Trophoblast cell (in vitro differentiated cells and primary cell): ENCODE results near the gene E4F1. TPM values are rescaled to one million over a fixed set of nuclear protein-coding genes. Genes with fewer than 3 reads are reported as not detected.

Experiments used
- DNase-seq, 2 donors: peaks; one replicate each; pipeline ENCODE4 v3.0.0-alpha.2; 2016
- H2AFZ ChIP-seq: 2 replicates; pipeline ENCODE4 v1.6.1; 2013; ENCODE audit warnings: low read length, moderate library complexity, mild to moderate bottlenecking; ENCODE audit not compliant: insufficient read depth, poor library complexity
- H2AK5ac ChIP-seq: 2 replicates; pipeline ENCODE4 v1.6.1; 2013; ENCODE audit warnings: mild to moderate bottlenecking, low read length
- H2BK120ac ChIP-seq: 2 replicates; pipeline ENCODE4 v1.6.1; 2013; ENCODE audit warnings: low read length, mild to moderate bottlenecking, moderate library complexity; ENCODE audit not compliant: insufficient read depth, poor library complexity
- H2BK12ac ChIP-seq: 2 replicates; pipeline ENCODE4 v1.6.1; 2013; ENCODE audit warnings: mild to moderate bottlenecking, low read length, moderate library complexity
- H2BK5ac ChIP-seq: 2 replicates; pipeline ENCODE4 v1.6.1; 2013; ENCODE audit warnings: low read length, low read depth, moderate library complexity, mild to moderate bottlenecking; ENCODE audit not compliant: poor library complexity
- H3K14ac ChIP-seq: 2 replicates; pipeline ENCODE4 v1.6.1; 2013; ENCODE audit warnings: mild to moderate bottlenecking, low read length
- H3K18ac ChIP-seq: 2 replicates; pipeline ENCODE4 v1.6.1; 2013; ENCODE audit warnings: mild to moderate bottlenecking, low read length
- H3K23ac ChIP-seq: 2 replicates; pipeline ENCODE4 v1.6.1; 2013; ENCODE audit warnings: low read length
- H3K27ac ChIP-seq: 2 replicates; pipeline ENCODE4 v1.5.1; 2013; ENCODE audit warnings: low read depth, mild to moderate bottlenecking, inconsistent platforms, low read length, moderate library complexity
- H3K27me3 ChIP-seq: 2 replicates; pipeline ENCODE4 v1.6.1; 2013; ENCODE audit warnings: inconsistent platforms, mild to moderate bottlenecking, low read length, moderate library complexity; ENCODE audit not compliant: insufficient read depth
- H3K36me3 ChIP-seq, 2 experiments: 1 replicate in 1 of 2; 2 replicates in 1 of 2; pipeline ENCODE4 v1.6.1; 2013; ENCODE audit warnings: low read length in 2 of 2, mild to moderate bottlenecking in 2 of 2, moderate library complexity in 1 of 2; ENCODE audit not compliant: insufficient read depth in 2 of 2, control insufficient read depth in 1 of 2
- H3K4ac ChIP-seq: 2 replicates; pipeline ENCODE4 v1.6.1; 2013; ENCODE audit warnings: low read depth, mild to moderate bottlenecking, low read length, moderate library complexity
- H3K4me1 ChIP-seq, 2 experiments: 1 replicate in 1 of 2; 2 replicates in 1 of 2; pipeline ENCODE4 v1.6.1; 2013; ENCODE audit warnings: low read length in 2 of 2, mild to moderate bottlenecking in 2 of 2, moderate library complexity in 1 of 2; ENCODE audit not compliant: insufficient read depth in 2 of 2, control insufficient read depth in 1 of 2
- H3K4me2 ChIP-seq: 2 replicates; pipeline ENCODE4 v1.6.1; 2013; ENCODE audit warnings: inconsistent platforms, mild to moderate bottlenecking, low read length, moderate library complexity
- H3K4me3 ChIP-seq: 2 replicates; pipeline ENCODE4 v1.5.1; 2013; ENCODE audit warnings: mild to moderate bottlenecking, low read depth, low read length, inconsistent platforms
- H3K79me1 ChIP-seq: one replicate; pipeline ENCODE4 v1.6.1; 2013; ENCODE audit warnings: low read length
- H3K79me2 ChIP-seq: 2 replicates; pipeline ENCODE4 v1.6.1; 2013; ENCODE audit warnings: low read length, mild to moderate bottlenecking; ENCODE audit not compliant: control insufficient read depth, insufficient read depth, poor library complexity
- H3K9ac ChIP-seq: 2 replicates; pipeline ENCODE4 v1.6.1; 2013; ENCODE audit warnings: mild to moderate bottlenecking, low read length
- H3K9me3 ChIP-seq: 2 replicates; pipeline ENCODE4 v1.6.1; 2013; ENCODE audit warnings: low read depth, mild to moderate bottlenecking, control low read depth, inconsistent platforms, low read length; ENCODE audit not compliant: insufficient read depth
- H4K12ac ChIP-seq: 2 replicates; pipeline ENCODE4 v1.6.1; 2013; ENCODE audit warnings: low read depth, mild to moderate bottlenecking, low read length, moderate library complexity
- H4K8ac ChIP-seq: 2 replicates; pipeline ENCODE4 v1.6.1; 2013; ENCODE audit warnings: low read depth, mild to moderate bottlenecking, low read length, moderate library complexity
- H4K91ac ChIP-seq: one replicate; pipeline ENCODE4 v1.6.1; 2013; ENCODE audit warnings: low read depth, mild to moderate bottlenecking, low read length, moderate library complexity
- WGBS: extraction: QIAGEN DNeasy Blood & Tissue Kit; methylation state at CpG from one replicate; pipeline ENCODE4 v1.1.7; 2013; ENCODE audit warnings: missing lambda C conversion rate; ENCODE audit not compliant: insufficient read length, insufficient coverage; ENCODE audit errors: extremely low coverage; 5-methylcytosine and 5-hydroxymethylcytosine counted together
- polyA plus RNA-seq: library from polyadenylated mRNA; stranded (reverse); fragments of 200-250 nt; gene quantifications from 2 replicates; pipeline ENCODE4 v1.2.3, GENCODE V29; 2013

Gene E4F1, protein sequence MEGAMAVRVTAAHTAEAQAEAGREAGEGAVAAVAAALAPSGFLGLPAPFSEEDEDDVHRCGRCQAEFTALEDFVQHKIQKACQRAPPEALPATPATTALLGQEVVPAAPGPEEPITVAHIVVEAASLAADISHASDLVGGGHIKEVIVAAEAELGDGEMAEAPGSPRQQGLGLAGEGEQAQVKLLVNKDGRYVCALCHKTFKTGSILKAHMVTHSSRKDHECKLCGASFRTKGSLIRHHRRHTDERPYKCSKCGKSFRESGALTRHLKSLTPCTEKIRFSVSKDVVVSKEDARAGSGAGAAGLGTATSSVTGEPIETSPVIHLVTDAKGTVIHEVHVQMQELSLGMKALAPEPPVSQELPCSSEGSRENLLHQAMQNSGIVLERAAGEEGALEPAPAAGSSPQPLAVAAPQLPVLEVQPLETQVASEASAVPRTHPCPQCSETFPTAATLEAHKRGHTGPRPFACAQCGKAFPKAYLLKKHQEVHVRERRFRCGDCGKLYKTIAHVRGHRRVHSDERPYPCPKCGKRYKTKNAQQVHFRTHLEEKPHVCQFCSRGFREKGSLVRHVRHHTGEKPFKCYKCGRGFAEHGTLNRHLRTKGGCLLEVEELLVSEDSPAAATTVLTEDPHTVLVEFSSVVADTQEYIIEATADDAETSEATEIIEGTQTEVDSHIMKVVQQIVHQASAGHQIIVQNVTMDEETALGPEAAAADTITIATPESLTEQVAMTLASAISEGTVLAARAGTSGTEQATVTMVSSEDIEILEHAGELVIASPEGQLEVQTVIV
- polyA plus RNA-seq = 11.3 and 12.5 TPM in 2 replicates

DNA sequence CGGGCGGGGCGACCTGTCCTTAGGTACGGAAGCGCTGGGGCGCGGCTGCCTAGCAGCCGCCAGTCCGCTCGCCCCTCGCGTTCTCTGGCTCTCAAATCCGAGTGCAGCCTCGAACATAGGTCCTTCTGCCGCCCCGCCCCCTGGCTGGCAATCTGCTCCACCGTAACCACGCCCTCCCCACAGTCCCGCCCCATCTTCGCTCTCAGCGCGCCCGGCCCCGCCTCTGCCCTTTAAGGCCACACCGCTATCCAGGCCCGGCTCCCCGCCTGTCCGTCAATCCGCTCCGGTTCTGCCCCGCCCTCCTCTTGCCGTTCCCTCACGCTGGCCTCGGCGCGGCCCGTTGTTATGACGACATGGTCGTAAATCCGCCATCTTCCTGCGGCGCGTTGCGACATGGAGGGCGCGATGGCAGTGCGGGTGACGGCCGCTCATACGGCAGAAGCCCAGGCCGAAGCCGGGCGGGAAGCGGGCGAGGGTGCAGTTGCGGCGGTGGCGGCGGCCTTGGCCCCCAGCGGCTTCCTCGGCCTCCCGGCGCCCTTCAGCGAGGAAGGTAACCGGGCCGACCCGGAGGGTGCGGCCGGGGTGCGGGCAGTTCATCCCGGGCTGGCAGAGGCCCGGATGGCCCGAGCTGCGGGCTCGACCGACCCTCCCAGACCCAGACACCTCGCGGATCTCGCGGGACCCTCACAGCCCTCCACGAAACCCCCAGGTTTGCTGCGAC is at the start of gene E4F1:
E4F1 (plus strand) TSS at position 371 of the 721 bp plus-strand sequence; CDS start at position 394, 23 bp downstream.
- Histone ChIP-seq H3K27ac (peak within 1 kb of the TSS; percentile 71), H3K36me3 (peaks cover 8 to 13% of the 10 kb centered on the region in 2 experiments), H3K4me1 (peaks cover 0 to 6% of the 10 kb centered on the region in 2 experiments), H2AK5ac (peak within 1 kb of the TSS; percentile 82), H3K23ac (no peak within 1 kb of the TSS), H3K4me2 (peak within 1 kb of the TSS; percentile 83), H3K27me3 (no peaks in the 10 kb centered on the region), H2BK5ac (peak within 1 kb of the TSS; percentile 35), H3K4me3 (peak within 1 kb of the TSS; percentile 93), H4K91ac (peak within 1 kb of the TSS; percentile 72), H2BK12ac (no peak within 1 kb of the TSS), H3K79me1 (peaks cover 6% of the 10 kb centered on the region), H4K12ac (peak within 1 kb of the TSS; percentile 78), H3K18ac (peak within 1 kb of the TSS; percentile 34), H3K79me2 (peaks cover 16% of the 10 kb centered on the region), H3K4ac (peak within 1 kb of the TSS; percentile 76), H3K9ac (peak within 1 kb of the TSS; percentile 96), H2AFZ (peak within 1 kb of the TSS; percentile 42), H3K14ac (peak within 1 kb of the TSS; percentile 90), H3K9me3 (peaks cover 2% of the 10 kb centered on the region), H2BK120ac (peak within 1 kb of the TSS; percentile 54), H4K8ac (peak within 1 kb of the TSS; percentile 78)
- WGBS = no CpG with 5 or more reads among the region's 82 CpGs
- peak; percentile 99 to 100 for DNase-seq

DNA sequence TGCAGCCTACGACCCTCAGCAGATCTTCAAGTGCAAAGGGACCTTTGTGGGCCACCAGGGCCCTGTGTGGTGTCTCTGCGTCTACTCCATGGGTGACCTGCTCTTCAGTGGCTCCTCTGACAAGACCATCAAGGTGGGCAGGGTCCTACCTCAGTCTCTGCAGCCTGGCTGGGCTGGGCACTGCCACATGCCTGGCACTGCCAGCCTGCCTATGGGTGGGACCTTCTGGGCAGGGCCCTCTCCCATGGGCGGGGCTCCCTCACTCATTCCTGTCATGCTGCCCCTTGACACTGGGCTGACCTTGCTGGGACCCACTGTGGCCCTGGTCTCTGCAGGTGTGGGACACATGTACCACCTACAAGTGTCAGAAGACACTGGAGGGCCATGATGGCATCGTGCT is 49.5 kb upstream of the E4F1 start:
- Histone ChIP-seq H3K4ac (no peak overlapping the region), H3K4me1 (no peaks in the 10 kb centered on the region), H3K9me3 (peaks cover 8% of the 10 kb centered on the region), H2BK120ac (no peak overlapping the region), H4K8ac (no peak overlapping the region), H3K23ac (no peak overlapping the region), H3K4me3 (no peak overlapping the region), H3K79me2 (no peaks in the 10 kb centered on the region), H3K18ac (no peak overlapping the region), H3K14ac (no peak overlapping the region), H3K27ac (no peak overlapping the region), H3K4me2 (no peak overlapping the region), H3K79me1 (no peaks in the 10 kb centered on the region), H3K9ac (no peak overlapping the region), H4K91ac (no peak overlapping the region), H2AFZ (no peak overlapping the region), H3K27me3 (no peaks in the 10 kb centered on the region), H4K12ac (no peak overlapping the region), H3K36me3 (peaks cover 81% of the 10 kb centered on the region in 2 experiments), H2AK5ac (no peak overlapping the region), H2BK5ac (no peak overlapping the region), H2BK12ac (no peak overlapping the region)
- DNase-seq = no peak
- no CpG with 5 or more reads among the region's 4 CpGs for WGBS

DNA sequence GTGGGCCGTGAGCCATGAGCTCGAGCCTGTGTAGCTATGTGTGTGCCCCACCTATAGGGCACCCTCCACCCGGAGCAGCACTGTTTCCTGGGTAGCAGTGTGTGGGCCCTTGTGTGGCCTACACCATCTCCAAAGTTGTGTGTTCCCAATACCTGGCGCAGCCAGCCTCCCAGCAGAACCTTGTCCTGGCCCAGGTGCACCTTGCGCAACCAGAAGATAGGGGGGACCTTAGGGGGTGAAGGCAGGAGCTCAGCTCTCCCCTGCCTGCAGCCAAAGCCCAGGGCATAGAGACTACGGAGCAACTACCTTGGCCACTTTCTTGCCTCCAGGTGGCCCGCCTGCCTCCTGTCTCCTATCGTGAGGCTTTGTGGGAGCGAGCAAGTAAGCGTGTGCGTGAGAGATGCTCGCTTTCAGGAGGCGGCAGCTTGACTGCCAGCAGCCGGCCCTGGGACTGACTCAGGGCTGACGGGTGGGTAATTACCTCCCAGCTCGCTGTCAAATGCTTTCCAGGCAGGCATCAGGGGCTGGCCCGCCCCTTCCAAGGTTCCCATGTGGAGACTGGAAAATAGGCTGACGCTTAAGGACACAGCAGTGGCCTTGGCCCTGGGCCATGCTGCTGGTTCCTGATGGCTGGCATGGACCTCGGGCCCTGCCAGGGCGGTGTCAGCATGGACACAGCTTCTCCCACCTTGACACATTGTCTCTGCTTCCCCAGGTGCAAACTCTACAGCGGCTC is 48.8 kb upstream of the E4F1 start:
- H4K91ac ChIP-seq = no peak overlapping the region
- DNase-seq = peak in 1 of 2 donors; percentile 18
- no peaks in the 10 kb centered on the region for H3K79me2 ChIP-seq
- no peak overlapping the region for H2BK5ac ChIP-seq
- H3K18ac ChIP-seq = no peak overlapping the region
- no peak overlapping the region for H2BK120ac ChIP-seq
- no peaks in the 10 kb centered on the region for H3K27me3 ChIP-seq
- H3K23ac ChIP-seq = no peak overlapping the region
- H3K9ac ChIP-seq = no peak overlapping the region
- no peak overlapping the region for H2BK12ac ChIP-seq
- H3K27ac ChIP-seq = no peak overlapping the region
- WGBS = no CpG with 5 or more reads among the region's 21 CpGs
- no peaks in the 10 kb centered on the region for H3K4me1 ChIP-seq
- H3K36me3 ChIP-seq = peaks cover 75 to 80% of the 10 kb centered on the region in 2 experiments
- peaks cover 8% of the 10 kb centered on the region for H3K9me3 ChIP-seq
- no peak overlapping the region for H3K4ac ChIP-seq
- no peak overlapping the region for H3K4me2 ChIP-seq
- H3K4me3 ChIP-seq = no peak overlapping the region
- H3K14ac ChIP-seq = no peak overlapping the region
- H3K79me1 ChIP-seq = no peaks in the 10 kb centered on the region
- H4K12ac ChIP-seq = no peak overlapping the region
- no peak overlapping the region for H2AK5ac ChIP-seq
- H4K8ac ChIP-seq = no peak overlapping the region
- no peak overlapping the region for H2AFZ ChIP-seq

DNA sequence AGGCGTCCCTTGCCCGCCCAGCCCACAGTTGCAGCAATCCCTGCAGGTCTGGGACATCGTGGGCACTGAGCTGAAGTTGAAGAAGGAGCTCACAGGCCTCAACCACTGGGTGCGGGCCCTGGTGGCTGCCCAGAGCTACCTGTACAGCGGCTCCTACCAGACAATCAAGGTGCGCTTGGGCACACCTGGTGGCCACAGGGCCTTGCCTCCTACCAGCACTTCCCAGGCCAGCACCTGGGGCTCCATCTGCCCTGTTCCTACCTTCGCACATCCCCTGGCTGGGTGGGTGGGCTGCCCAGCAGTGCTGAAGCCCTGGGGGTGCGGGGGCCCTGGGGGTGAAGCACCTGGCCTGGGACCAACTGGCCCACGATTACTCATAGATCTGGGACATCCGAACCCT is 47.9 kb upstream of the E4F1 start:
- H3K27ac ChIP-seq = no peak overlapping the region
- no peak overlapping the region for H3K9ac ChIP-seq
- no peak overlapping the region for H2BK5ac ChIP-seq
- H2BK120ac ChIP-seq = no peak overlapping the region
- H3K9me3 ChIP-seq = peaks cover 8% of the 10 kb centered on the region
- no CpG with 5 or more reads among the region's 10 CpGs for WGBS
- H3K4me2 ChIP-seq = no peak overlapping the region
- H3K4ac ChIP-seq = no peak overlapping the region
- H2BK12ac ChIP-seq = no peak overlapping the region
- DNase-seq = no peak
- no peak overlapping the region for H3K23ac ChIP-seq
- H3K4me3 ChIP-seq = no peak overlapping the region
- H3K79me2 ChIP-seq = no peaks in the 10 kb centered on the region
- no peak overlapping the region for H4K91ac ChIP-seq
- H3K4me1 ChIP-seq = no peaks in the 10 kb centered on the region
- no peaks in the 10 kb centered on the region for H3K27me3 ChIP-seq
- no peak overlapping the region for H2AK5ac ChIP-seq
- H3K14ac ChIP-seq = no peak overlapping the region
- H4K8ac ChIP-seq = no peak overlapping the region
- H3K79me1 ChIP-seq = no peaks in the 10 kb centered on the region
- H3K36me3 ChIP-seq = peaks cover 66 to 71% of the 10 kb centered on the region in 2 experiments
- no peak overlapping the region for H3K18ac ChIP-seq
- H2AFZ ChIP-seq = no peak overlapping the region
- no peak overlapping the region for H4K12ac ChIP-seq
